HUES48 (cell line): ENCODE data around the gene CYSRT1.
A peak's percentile ranks its signal among the peaks of the same experiment; 100 is the strongest.
"Not testable (repeated sequence)": the region's sequence is repeated elsewhere in the genome, so short reads cannot be mapped to it uniquely, and the experiment has no call there.

Experiments used
- H3K27ac ChIP-seq: one replicate; pipeline ENCODE4 v1.7.0; 2013; ENCODE audit warnings: low read depth, low read length, inconsistent platforms
- H3K27me3 ChIP-seq: 2 replicates; pipeline ENCODE4 v1.6.1; 2013; ENCODE audit warnings: mild to moderate bottlenecking, low read length; ENCODE audit not compliant: control insufficient read depth, insufficient read depth
- H3K36me3 ChIP-seq: 2 replicates; pipeline ENCODE4 v1.6.1; 2013; ENCODE audit warnings: low read length; ENCODE audit not compliant: control insufficient read depth, insufficient read depth
- H3K4me1 ChIP-seq: 2 replicates; pipeline ENCODE4 v1.6.1; 2013; ENCODE audit warnings: mild to moderate bottlenecking, low read length; ENCODE audit not compliant: control insufficient read depth, insufficient read depth
- H3K4me3 ChIP-seq: 2 replicates; pipeline ENCODE4 v1.5.1; 2013; ENCODE audit warnings: mild to moderate bottlenecking, low read depth, low read length
- H3K9ac ChIP-seq: 2 replicates; pipeline ENCODE4 v1.6.1; 2013; ENCODE audit warnings: mild to moderate bottlenecking, low read depth, low read length, moderate library complexity
- H3K9me3 ChIP-seq: 2 replicates; pipeline ENCODE4 v1.6.1; 2013; ENCODE audit warnings: low read length; ENCODE audit not compliant: control insufficient read depth, insufficient read depth

The CYSRT1 gene

DNA sequence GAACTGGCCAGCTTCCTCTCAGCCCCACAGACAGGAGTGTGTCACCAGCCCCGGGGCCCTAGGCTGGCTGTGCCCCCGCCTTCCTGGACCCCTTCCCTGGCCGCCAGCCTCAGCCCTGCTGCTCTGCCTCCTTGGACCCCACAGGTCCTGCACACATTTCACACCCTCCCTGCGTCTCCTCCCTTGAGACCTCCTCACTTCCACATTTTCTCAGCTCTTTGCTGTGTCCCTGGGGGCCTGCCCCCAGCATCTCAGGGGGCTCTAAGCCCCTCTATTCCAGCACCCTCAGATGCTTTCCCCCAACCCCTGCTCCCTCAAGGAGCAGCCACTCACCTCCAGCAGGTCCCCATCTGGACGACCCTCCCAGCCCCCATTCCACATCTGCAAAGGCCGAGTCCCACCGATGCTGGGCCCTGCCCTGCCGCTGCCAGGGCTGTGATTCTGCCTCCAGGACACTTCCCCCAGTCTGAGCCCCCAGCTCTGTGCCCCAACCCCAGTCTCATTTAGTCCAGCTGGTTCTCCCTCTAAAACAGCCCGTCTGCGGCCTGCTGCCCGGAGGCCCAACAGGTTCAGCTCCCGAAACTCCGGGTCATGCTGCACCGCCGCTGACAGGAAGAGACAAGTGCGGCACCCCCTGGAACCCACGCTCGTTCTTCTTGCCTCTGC lies 9.9 kb downstream of the CYSRT1 start:
- H3K9ac ChIP-seq, result no peak overlapping the region
- H3K36me3 ChIP-seq, result no peaks in the 10 kb centered on the region
- H3K4me1 ChIP-seq, result no peaks in the 10 kb centered on the region
- H3K27ac ChIP-seq, result no peak overlapping the region
- H3K4me3 ChIP-seq, result no peak overlapping the region
- H3K27me3 ChIP-seq, result no peaks in the 10 kb centered on the region
- H3K9me3 ChIP-seq, result no peaks in the 10 kb centered on the region

DNA sequence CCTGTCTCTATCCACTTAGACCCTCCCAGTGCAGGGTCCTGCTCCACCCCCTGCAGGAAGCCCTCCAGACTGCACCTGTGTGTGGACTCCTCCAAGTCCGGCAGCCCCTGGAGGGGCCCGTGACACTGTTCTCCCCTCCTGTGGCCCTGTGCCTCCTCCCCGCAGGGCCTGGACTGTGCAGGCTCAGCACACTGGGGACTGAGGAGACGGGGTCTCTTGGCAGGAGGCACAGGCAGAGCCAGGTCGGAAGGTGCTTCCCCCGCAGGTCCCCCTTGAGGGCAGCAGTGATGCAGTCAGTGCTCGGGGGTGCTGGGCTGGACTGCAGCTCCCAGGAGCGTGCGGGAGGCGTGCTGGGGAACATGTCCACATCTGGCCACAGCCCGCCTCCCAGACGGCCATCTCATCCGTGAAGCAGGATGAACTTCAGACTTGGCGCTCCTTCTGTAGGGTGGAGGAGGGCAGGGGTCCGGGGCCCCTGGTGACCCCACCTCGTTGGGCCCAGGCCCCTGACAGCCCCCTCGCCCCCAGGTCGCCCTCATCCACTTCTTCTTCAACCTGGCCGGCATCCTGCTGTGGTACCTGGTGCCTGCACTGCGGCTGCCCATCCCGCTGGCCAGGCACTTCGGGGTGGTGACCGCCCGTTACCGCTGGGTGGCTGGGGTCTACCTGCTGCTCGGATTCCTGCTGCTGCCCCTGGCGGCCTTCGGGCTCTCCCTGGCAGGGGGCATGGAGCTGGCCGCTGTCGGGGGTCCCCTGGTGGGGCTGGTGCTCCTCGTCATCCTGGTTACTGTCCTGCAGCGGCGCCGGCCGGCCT lies 10.7 kb downstream of the CYSRT1 start:
- H3K9me3 ChIP-seq, result no peaks in the 10 kb centered on the region
- H3K4me1 ChIP-seq, result no peaks in the 10 kb centered on the region
- H3K27ac ChIP-seq, result no peak overlapping the region
- no peaks in the 10 kb centered on the region for H3K36me3 ChIP-seq
- H3K27me3 ChIP-seq, result no peaks in the 10 kb centered on the region
- no peak overlapping the region for H3K9ac ChIP-seq
- no peak overlapping the region for H3K4me3 ChIP-seq

DNA sequence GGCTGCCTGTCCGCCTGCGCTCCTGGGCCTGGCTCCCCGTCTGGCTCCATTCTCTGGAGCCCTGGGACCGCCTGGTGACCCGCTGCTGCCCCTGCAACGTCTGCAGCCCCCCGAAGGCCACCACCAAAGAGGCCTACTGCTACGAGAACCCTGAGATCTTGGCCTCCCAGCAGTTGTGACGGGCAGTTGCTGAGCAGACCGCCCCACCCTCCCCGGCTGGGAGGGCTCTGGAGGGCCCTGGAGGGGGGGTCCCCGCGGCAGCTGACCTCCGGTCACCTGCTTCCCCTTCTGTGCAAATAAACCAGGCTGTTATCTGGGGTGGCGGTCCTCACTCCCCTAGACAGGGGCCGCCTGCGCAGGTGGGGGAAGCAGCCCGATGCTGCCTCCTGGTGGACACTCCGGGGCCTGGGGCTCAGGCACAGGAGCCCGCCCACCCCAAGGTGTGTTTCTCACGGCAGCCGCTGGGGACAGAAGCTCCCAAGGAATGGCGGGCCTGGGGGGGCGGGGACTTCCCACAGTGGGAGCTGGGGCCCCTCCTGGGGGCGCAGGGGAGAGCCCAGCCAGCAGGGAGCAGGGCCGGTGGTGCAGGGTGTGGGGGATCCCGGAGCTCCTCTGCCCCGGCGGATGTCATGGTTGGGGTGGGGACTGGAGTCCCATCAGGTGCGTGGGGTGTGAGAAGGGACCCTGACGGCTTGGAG lies 11.4 kb downstream of the CYSRT1 start:
- H3K4me1 ChIP-seq, result no peaks in the 10 kb centered on the region
- no peak overlapping the region for H3K4me3 ChIP-seq
- no peaks in the 10 kb centered on the region for H3K36me3 ChIP-seq
- H3K9ac ChIP-seq, result no peak overlapping the region
- H3K27ac ChIP-seq, result no peak overlapping the region
- no peaks in the 10 kb centered on the region for H3K27me3 ChIP-seq
- no peaks in the 10 kb centered on the region for H3K9me3 ChIP-seq

DNA sequence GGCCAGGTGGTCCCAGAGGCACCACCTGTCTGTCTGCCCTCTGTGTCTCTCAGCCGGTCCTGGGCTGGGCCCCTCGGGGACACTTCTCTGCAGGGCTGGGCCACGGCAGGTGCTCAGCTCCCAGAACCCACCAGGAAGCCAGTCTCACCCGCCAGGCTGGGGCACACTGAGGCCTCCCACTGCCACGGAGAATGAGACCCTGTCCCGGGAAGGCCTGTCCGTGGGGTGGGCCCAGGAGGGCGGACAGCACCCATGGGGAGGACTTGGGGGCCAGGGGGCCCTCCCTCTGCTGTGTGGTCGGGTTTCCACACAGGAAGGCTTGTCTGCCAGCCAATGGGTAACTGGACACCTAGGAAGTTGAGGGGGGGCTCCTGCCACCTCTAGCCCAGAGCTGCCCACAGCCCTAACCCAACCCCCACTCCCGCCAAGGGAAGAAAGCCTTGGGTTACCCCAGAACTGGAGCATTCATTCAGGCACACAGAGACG lies 12.0 kb downstream of the CYSRT1 start:
- no peak overlapping the region for H3K4me3 ChIP-seq
- H3K9ac ChIP-seq, result no peak overlapping the region
- H3K36me3 ChIP-seq, result peaks cover 2% of the 10 kb centered on the region; the same call in 1 of the 2 replicates
- no peaks in the 10 kb centered on the region for H3K27me3 ChIP-seq
- H3K9me3 ChIP-seq, result no peaks in the 10 kb centered on the region
- H3K27ac ChIP-seq, result no peak overlapping the region
- peaks cover under 1% of the 10 kb centered on the region; the same call in 1 of the 2 replicates for H3K4me1 ChIP-seq

DNA sequence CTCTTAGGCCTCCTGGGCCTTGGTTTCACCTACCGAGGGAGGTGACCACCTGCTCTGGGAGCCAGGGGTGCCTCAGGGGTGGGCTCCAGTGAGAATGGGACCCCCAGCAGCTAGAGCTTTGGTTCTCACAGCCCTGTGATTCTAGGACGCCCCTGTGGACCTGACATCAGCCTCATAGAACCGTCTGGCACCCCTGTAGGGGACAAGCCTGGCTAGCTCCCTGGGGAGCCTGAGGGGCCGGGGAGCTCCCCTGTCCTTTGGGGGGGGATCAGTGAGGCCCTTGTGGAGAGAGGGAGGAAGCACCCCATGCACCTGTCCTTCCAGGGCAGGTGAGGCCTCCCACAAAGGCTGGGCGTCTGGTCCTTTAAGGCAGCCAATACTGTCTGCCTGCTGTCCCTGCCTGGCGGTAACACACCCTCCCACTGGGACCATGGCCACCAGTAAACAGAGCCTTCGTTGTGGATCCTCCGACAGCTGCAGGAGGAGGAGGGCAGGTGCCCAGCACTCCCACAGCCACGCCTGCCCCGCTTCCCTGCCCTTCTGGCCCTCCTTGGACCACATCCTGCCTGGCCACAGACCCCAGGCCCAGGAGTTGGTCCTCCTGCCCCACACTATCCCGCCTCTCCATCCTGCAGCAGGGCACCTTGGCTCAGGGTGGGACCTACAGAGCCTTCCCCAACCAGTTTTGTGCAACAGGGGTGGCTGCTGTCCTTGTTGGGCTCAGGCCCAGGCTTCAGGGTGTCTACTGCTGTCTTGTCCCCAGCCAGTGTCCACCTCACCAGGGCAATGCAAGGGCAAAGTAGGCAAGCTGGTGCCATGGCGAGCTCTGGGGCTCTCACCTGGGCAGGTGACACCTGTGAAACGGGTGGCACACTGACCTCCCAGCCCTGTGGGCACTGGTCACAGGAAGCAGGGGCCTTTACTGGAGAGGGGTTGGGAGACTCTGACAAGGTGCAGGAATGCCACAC lies 13.1 kb downstream of the CYSRT1 start:
- H3K36me3 ChIP-seq, result peaks cover 13% of the 10 kb centered on the region
- H3K9ac ChIP-seq, result no peak overlapping the region
- H3K9me3 ChIP-seq, result no peaks in the 10 kb centered on the region
- no peak overlapping the region for H3K27ac ChIP-seq
- no peaks in the 10 kb centered on the region for H3K27me3 ChIP-seq
- no peak overlapping the region for H3K4me3 ChIP-seq
- H3K4me1 ChIP-seq, result peaks cover 8% of the 10 kb centered on the region

DNA sequence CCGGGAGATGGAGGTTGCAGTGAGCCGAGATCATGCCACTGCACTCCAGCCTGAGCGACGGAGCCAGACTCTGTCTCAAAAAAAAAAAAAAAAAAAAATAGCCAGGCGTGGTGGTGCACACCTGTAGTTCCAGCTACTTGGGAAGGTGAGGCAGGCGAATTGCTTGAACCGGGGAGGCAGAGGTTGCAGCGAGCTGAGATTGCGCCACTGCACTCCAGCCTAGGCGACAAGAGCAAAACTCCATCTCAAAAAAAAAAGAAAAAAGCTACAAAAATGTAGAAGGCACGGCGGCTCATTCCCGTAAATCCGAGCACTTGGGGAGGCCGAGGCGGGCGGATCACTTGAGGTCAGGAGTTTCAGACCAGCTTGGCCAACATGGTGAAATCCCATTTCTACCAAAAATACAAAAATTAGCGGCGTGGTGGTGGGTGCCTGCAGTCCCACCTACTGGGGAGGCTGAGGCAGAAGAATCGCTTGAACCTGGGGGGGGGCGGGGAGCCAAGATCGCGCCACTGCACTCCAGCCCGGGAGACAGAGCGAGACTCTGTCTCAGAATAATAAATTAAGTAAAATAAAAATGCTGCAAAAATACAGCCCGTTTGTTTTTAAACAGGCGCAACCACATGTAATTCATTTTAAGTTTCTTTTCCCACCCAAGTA lies 14.7 kb downstream of the CYSRT1 start:
- not testable (repeated sequence) for H3K27me3 ChIP-seq, H3K9me3 ChIP-seq
- peaks cover 18% of the 10 kb centered on the region for H3K4me1 ChIP-seq
- peaks cover 22% of the 10 kb centered on the region for H3K36me3 ChIP-seq
- H3K9ac ChIP-seq, result peak overlapping the region; percentile 71
- H3K27ac ChIP-seq, result peak overlapping the region; percentile 96
- H3K4me3 ChIP-seq, result peak overlapping the region; percentile 85

DNA sequence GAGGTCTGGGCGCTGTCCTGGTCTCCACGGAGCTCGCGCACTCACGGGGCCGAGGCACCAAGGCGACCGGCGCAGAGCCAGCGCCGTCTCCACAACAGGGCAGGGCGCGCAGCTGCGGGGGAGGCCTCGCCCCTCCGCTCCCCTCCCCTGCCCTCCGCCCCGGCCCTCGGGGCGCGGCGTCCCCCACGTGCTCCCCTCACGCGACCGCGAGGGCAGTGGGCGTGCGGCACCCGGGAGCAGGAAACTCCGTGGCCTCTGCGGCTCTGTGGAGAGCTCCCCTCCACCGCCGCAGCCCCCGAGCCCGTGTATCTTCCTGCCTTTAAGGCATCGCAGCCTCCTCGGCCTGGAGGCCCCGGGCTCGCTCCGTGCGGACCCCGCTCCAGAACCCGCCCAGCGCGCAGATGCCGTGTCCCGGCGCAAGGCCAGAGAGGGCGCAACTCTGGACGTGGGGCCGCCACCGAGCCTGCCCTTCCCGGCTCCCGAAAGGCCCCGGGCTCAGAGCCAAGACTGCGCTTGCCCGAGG lies 15.4 kb downstream of the CYSRT1 start:
- Histone ChIP-seq H3K27ac (peak overlapping the region; percentile 96), H3K4me3 (peak overlapping the region; percentile 85), H3K9ac (peak overlapping the region; percentile 71), H3K4me1 (peaks cover 22% of the 10 kb centered on the region), H3K9me3 (no peaks in the 10 kb centered on the region), H3K36me3 (peaks cover 22% of the 10 kb centered on the region), H3K27me3 (no peaks in the 10 kb centered on the region)

DNA sequence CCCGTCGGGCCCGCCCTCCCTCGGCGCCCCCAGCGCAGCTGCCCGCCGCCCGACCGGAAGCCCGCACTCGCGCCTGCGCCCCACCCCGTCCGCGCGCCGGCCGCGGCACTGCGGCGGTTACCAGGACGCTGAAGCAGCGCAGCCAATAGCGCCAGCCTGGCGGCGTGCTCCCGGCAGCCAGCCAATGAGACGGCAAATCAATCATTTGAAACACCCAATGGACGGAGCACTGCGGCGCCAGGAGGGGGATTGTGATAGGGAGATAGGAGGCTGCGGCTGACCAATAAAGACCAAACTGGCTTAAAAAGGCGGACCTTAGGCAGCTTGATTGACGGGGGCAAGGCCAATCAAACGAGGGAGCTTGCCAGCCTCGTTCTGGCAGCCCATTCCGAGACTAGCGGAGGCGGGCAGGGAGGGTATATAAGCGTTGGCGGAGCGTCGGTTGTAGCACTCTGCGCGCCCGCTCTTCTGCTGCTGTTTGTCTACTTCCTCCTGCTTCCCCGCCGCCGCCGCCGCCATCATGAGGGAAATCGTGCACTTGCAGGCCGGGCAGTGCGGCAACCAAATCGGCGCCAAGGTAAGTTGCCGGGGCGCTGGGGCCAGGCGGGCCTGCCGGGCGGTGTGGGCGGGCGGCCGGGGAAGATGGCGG lies 16.0 kb downstream of the CYSRT1 start, which contains the start of gene TUBB4B:
TSS of gene TUBB4B (plus strand) at position 447 of the 649 bp plus-strand sequence. CDS start at position 521, 74 bp downstream.
- Histone ChIP-seq H3K9me3 (no peaks in the 10 kb centered on the region), H3K27me3 (no peaks in the 10 kb centered on the region), H3K4me1 (peaks cover 22% of the 10 kb centered on the region), H3K4me3 (peak within 1 kb of the TSS; percentile 85), H3K36me3 (peaks cover 22% of the 10 kb centered on the region), H3K27ac (peak within 1 kb of the TSS; percentile 96), H3K9ac (peak within 1 kb of the TSS; percentile 71)

DNA sequence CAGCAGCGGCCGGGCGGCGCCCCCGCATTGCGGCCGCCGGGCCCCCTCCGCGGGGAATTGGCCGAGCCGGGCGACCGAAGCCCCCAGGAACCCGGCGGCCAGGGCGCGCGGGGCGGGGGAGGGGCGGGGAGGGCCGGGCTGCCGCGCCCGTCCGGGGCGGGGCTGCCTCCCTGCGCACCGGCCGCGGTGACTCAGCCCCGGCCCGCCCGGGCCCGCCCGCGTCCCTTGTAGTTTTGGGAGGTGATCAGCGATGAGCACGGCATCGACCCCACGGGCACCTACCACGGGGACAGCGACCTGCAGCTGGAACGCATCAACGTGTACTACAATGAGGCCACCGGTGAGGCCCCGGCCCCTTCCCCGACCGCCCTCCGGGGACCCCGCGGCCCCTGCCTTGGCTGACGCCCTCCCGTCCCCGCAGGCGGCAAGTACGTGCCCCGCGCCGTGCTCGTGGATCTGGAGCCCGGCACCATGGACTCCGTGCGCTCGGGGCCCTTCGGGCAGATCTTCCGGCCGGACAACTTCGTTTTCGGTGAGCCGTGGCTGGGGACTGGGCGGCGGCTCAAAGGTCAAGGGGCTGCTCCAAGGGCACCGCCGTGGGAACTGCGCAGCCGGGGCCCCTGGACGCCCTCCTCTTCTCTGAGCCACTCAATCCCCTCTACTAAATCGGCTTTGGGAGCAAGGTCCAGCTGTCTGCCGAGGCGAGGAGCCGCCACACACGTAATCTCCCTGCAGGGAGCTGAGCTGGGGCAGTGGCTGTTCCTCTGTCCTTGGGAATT lies 16.7 kb downstream of the CYSRT1 start:
- Histone ChIP-seq H3K27ac (peak overlapping the region; percentile 78), H3K4me3 (peak overlapping the region; percentile 79), H3K27me3 (no peaks in the 10 kb centered on the region), H3K4me1 (peaks cover 22% of the 10 kb centered on the region), H3K9me3 (no peaks in the 10 kb centered on the region), H3K9ac (peak overlapping the region; percentile 48; the same call in 1 of the 2 replicates), H3K36me3 (peaks cover 22% of the 10 kb centered on the region)
